ENCODE data around the gene GPR34.

DNA sequence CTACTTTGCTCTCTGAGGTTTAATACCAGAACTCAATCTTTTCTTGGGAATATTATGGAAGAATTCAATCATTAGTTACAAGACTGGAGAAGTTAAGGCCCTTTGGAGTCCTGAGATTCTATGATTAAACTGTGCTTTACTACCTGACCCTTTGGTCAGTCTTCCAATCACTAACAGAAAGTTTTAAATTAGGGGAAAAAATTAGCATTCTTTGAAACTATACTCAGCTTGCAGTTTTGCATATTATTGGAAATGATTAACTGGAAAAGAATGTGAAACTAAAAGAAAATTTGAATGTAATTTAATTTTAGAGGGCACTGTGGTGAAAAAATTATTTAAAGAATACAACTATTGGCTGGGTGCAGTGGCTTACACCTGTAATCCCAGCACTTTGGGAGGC lies 18.7 kb upstream of the GPR34 start:
- TF ChIP-seq, protein P1, sequence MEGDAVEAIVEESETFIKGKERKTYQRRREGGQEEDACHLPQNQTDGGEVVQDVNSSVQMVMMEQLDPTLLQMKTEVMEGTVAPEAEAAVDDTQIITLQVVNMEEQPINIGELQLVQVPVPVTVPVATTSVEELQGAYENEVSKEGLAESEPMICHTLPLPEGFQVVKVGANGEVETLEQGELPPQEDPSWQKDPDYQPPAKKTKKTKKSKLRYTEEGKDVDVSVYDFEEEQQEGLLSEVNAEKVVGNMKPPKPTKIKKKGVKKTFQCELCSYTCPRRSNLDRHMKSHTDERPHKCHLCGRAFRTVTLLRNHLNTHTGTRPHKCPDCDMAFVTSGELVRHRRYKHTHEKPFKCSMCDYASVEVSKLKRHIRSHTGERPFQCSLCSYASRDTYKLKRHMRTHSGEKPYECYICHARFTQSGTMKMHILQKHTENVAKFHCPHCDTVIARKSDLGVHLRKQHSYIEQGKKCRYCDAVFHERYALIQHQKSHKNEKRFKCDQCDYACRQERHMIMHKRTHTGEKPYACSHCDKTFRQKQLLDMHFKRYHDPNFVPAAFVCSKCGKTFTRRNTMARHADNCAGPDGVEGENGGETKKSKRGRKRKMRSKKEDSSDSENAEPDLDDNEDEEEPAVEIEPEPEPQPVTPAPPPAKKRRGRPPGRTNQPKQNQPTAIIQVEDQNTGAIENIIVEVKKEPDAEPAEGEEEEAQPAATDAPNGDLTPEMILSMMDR (IDR thresholded peaks at IDR 0.05) = no peak
- no peak for TF ChIP-seq POLR2A (IDR thresholded peaks at IDR 0.05)
